GM12892 (cell line): ENCODE results near the gene TYK2.

Experiments used
- POLR2A ChIP-seq: IDR thresholded peaks from 2 replicates; pipeline ENCODE4 v1.6.1; 2011; ENCODE audit warnings: low read depth, low read length, control low read depth
- TAF1 ChIP-seq: IDR thresholded peaks from 2 replicates; pipeline ENCODE4 v1.6.1; 2011; ENCODE audit warnings: low read depth, mild to moderate bottlenecking, control low read depth, low read length, borderline replicate concordance

DNA sequence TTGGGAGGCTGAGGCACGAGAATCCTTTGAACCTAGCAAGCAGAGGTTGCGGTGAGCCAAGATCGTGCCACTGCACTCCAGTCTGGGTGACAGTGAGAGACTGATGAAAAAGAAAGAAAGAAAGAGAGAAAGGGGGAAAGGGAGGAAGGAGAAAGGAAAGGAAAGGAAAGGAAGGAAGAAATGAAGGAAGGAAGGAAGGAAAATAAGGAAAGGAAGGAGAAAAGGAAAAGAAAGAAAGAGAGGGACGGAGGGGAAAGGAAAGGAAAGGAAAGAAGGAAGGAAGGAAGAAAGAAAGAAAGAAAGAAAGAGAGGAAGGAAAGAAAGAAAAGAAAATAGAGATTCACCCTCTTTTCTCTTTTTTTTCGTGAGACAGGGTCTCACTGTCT lies 48.6 kb upstream of the TYK2 start:
- TF ChIP-seq POLR2A (no peak), TAF1 (no peak)
